Measurements from ENCODE around the gene NUDT4B.
"Not testable (repeated sequence)": the region's sequence is repeated elsewhere in the genome, so short reads cannot be mapped to it uniquely, and the experiment has no call there.

DNA sequence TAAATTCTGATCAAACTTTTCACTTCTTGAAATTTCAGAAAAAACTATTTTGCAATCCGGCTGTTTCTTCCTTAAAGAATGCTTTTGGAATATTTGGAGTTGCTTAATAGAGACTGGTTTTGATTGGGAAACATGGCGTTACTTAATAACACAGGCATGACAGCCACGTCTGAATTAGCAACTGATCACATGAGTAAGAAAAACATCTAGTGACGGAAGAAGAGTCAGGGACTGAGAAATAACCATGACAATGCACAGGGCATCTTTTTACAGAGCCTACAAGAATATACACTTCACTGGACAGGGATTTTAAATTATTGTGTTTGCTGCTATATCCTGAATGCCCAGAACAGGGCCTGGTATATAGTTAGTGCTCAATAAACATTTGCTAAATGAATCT lies 25.1 kb downstream of the NUDT4B start:
- not testable (repeated sequence) for TF ChIP-seq EP300 (IDR thresholded peaks at IDR 0.05; ENCODE audit: borderline replicate concordance in 1 of 2, low read depth in 1 of 2, low read length in 1 of 2); JUND (IDR thresholded peaks at IDR 0.05); EZH2phosphoT487 (IDR thresholded peaks at IDR 0.05; ENCODE audit: borderline replicate concordance, low read depth)
